ENCODE data around the gene OCRL. TPM values are rescaled to one million over a fixed set of nuclear protein-coding genes. Genes with fewer than 3 reads are reported as not detected.

The OCRL gene
- total and polyA plus RNA-seq, 4 donors, result 3.1 to 13.1 (median 5.7) TPM

- no peaks in the 10 kb centered on the region for H3K27me3 ChIP-seq (ENCODE audit: control insufficient read depth in 4 of 4, insufficient read depth in 4 of 4, low read length in 3 of 4)
- TF ChIP-seq GABPA (IDR thresholded peaks at IDR 0.05 in 1 of 2, conservative IDR thresholded peaks at IDR 0.05 in 1 of 2), result no peak
- no peak for TF ChIP-seq HNF4G (IDR thresholded peaks at IDR 0.05)
- no peak for TF ChIP-seq YY1 (IDR thresholded peaks at IDR 0.05)
- no peak for TF ChIP-seq HNF4A (conservative IDR thresholded peaks at IDR 0.05)
- TF ChIP-seq RXRA (IDR thresholded peaks at IDR 0.05), result no peak
- TF ChIP-seq, protein P1, sequence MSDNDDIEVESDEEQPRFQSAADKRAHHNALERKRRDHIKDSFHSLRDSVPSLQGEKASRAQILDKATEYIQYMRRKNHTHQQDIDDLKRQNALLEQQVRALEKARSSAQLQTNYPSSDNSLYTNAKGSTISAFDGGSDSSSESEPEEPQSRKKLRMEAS (IDR thresholded peaks at IDR 0.05), result no peak
- no peak for TF ChIP-seq EGR1 (IDR thresholded peaks at IDR 0.05; ENCODE audit: low read depth in 2 of 2)
- TF ChIP-seq RAD21 (IDR thresholded peaks at IDR 0.05), result no peak
- no peak for TF ChIP-seq SP1 (IDR thresholded peaks at IDR 0.05)
- TF ChIP-seq, protein P2, sequence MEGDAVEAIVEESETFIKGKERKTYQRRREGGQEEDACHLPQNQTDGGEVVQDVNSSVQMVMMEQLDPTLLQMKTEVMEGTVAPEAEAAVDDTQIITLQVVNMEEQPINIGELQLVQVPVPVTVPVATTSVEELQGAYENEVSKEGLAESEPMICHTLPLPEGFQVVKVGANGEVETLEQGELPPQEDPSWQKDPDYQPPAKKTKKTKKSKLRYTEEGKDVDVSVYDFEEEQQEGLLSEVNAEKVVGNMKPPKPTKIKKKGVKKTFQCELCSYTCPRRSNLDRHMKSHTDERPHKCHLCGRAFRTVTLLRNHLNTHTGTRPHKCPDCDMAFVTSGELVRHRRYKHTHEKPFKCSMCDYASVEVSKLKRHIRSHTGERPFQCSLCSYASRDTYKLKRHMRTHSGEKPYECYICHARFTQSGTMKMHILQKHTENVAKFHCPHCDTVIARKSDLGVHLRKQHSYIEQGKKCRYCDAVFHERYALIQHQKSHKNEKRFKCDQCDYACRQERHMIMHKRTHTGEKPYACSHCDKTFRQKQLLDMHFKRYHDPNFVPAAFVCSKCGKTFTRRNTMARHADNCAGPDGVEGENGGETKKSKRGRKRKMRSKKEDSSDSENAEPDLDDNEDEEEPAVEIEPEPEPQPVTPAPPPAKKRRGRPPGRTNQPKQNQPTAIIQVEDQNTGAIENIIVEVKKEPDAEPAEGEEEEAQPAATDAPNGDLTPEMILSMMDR (IDR thresholded peaks at IDR 0.05; ENCODE audit: low read depth, low read length, missing input control), result no peak
- no peak for TF ChIP-seq FOXA2 (IDR thresholded peaks at IDR 0.05)
- no peak for TF ChIP-seq JUND (IDR thresholded peaks at IDR 0.05)
- TF ChIP-seq, protein P3, sequence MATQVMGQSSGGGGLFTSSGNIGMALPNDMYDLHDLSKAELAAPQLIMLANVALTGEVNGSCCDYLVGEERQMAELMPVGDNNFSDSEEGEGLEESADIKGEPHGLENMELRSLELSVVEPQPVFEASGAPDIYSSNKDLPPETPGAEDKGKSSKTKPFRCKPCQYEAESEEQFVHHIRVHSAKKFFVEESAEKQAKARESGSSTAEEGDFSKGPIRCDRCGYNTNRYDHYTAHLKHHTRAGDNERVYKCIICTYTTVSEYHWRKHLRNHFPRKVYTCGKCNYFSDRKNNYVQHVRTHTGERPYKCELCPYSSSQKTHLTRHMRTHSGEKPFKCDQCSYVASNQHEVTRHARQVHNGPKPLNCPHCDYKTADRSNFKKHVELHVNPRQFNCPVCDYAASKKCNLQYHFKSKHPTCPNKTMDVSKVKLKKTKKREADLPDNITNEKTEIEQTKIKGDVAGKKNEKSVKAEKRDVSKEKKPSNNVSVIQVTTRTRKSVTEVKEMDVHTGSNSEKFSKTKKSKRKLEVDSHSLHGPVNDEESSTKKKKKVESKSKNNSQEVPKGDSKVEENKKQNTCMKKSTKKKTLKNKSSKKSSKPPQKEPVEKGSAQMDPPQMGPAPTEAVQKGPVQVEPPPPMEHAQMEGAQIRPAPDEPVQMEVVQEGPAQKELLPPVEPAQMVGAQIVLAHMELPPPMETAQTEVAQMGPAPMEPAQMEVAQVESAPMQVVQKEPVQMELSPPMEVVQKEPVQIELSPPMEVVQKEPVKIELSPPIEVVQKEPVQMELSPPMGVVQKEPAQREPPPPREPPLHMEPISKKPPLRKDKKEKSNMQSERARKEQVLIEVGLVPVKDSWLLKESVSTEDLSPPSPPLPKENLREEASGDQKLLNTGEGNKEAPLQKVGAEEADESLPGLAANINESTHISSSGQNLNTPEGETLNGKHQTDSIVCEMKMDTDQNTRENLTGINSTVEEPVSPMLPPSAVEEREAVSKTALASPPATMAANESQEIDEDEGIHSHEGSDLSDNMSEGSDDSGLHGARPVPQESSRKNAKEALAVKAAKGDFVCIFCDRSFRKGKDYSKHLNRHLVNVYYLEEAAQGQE (IDR thresholded peaks at IDR 0.05), result no peak
- TF ChIP-seq TAF1 (conservative IDR thresholded peaks at IDR 0.05), result no peak
- TF ChIP-seq NR2F2 (IDR thresholded peaks at IDR 0.05), result no peak
- no peak for TF ChIP-seq FOXA1 (IDR thresholded peaks at IDR 0.05)
- H3K9ac ChIP-seq (ENCODE audit: low read depth in 1 of 2, low read length in 2 of 2), result no peak overlapping the region
- H3K4me1 ChIP-seq (ENCODE audit: control insufficient read depth in 4 of 4, insufficient read depth in 4 of 4, low read length in 3 of 4), result no peaks in the 10 kb centered on the region
- H3K9me3 ChIP-seq (ENCODE audit: control insufficient read depth in 4 of 4, low read length in 3 of 4), result peaks cover 0 to 3% (median 0%) of the 10 kb centered on the region in 4 donors
- no peak overlapping the region for H3K4me3 ChIP-seq (ENCODE audit: low read depth in 1 of 3, low read length in 3 of 3)
- no peaks in the 10 kb centered on the region for H3K36me3 ChIP-seq (ENCODE audit: control insufficient read depth in 4 of 4, insufficient read depth in 3 of 4, low read depth in 1 of 4, low read length in 3 of 4)
- no peak for DNase-seq (ENCODE audit: low spot score)
- H3K27ac ChIP-seq (ENCODE audit: low read depth in 1 of 2, low read length in 2 of 2), result no peak overlapping the region
- 87% methylated on average over 2 of the region's 2 CpGs for WGBS
These were observed 72.3 kb downstream of the OCRL start for GRCh38 chrX:129612396-129612795.

- no peaks in the 10 kb centered on the region for H3K4me1 ChIP-seq (ENCODE audit: control insufficient read depth in 4 of 4, insufficient read depth in 4 of 4, low read length in 3 of 4)
- peaks cover 0 to 3% (median 0%) of the 10 kb centered on the region in 4 donors for H3K9me3 ChIP-seq (ENCODE audit: control insufficient read depth in 4 of 4, low read length in 3 of 4)
- H3K27me3 ChIP-seq (ENCODE audit: control insufficient read depth in 4 of 4, insufficient read depth in 4 of 4, low read length in 3 of 4), result no peaks in the 10 kb centered on the region
- H3K9ac ChIP-seq (ENCODE audit: low read depth in 1 of 2, low read length in 2 of 2), result no peak overlapping the region
- no peak overlapping the region for H3K4me3 ChIP-seq (ENCODE audit: low read depth in 1 of 3, low read length in 3 of 3)
- no peaks in the 10 kb centered on the region for H3K36me3 ChIP-seq (ENCODE audit: control insufficient read depth in 4 of 4, insufficient read depth in 3 of 4, low read depth in 1 of 4, low read length in 3 of 4)
- no peak overlapping the region for H3K27ac ChIP-seq (ENCODE audit: low read depth in 1 of 2, low read length in 2 of 2)
- TF ChIP-seq RXRA (IDR thresholded peaks at IDR 0.05) (no peak), YY1 (IDR thresholded peaks at IDR 0.05) (no peak), RAD21 (IDR thresholded peaks at IDR 0.05) (no peak), NR2F2 (IDR thresholded peaks at IDR 0.05) (no peak)
- DNase-seq (ENCODE audit: low spot score), result no peak
These were observed 73.5 kb downstream of the OCRL start for GRCh38 chrX:129613596-129613995.
